HG03565 (cell line): Measurements from ENCODE around the gene HIGD1C.
"Not testable (repeated sequence)": the region's sequence is repeated elsewhere in the genome, so short reads cannot be mapped to it uniquely, and the experiment has no call there.

Experiments used
- ATAC-seq: cut with Tn5 transposase; IDR thresholded peaks from one replicate; pipeline ENCODE4 v1.9.1; 2021; ENCODE audit warnings: mild to moderate bottlenecking, moderate library complexity; ENCODE audit not compliant: unreplicated experiment

HIGD1C gene

GRCh38 chr12:51013441-51013840 is 61.1 kb downstream of the HIGD1C start:
- ATAC-seq = no peak

GRCh38 chr12:51014467-51014866 is 62.1 kb downstream of the HIGD1C start:
- ATAC-seq = not testable (repeated sequence)

DNA sequence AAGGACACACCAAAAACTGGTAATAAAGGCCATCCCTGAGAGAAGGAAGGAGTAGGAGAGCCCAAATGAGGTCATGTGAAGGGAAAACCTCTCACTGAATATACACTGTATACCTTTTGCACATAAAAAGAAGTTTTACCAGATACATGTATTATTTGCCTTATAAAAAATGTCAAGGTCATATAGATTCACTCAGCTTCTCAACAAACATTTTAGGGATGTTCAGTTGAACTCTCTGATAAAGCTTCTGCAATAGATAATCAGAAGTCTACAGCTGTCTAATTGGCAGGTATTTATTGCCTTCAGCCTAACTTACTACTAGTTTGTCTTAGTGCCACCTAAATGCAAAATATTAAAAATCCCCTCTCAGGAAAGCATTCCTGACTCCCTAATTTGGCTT is 65.1 kb downstream of the HIGD1C start:
- ATAC-seq = no peak

DNA sequence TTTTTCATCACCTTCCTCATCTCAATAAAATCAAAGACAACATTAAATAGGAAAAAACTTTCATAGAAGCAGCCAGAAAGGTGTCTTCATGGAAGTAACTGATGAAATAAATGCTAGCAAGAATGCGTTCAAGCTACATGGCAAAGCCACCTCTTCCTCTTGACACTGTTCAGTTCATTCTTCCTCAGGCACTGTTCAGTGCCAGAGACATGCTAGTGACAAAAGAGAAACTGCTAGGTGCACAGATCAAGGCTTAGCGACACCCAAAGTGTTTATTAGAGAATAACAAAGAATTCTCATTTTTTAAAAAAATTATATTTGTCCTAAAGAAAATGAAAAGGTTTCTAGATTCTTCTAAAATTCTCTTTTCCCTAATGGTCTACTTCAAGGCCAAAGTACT is 66.6 kb downstream of the HIGD1C start:
- ATAC-seq = no peak

- ATAC-seq = no peak
Observed at GRCh38 chr12:51019927-51020326, 67.6 kb downstream of the HIGD1C start.
